Tibial artery (tissue), 4 donors: ENCODE data around the gene HELZ2.

Experiments used
- DNase-seq, 2 donors: peaks; one replicate each; pipeline ENCODE4 v3.0.0-alpha.2; 2019
- H3K27ac ChIP-seq, 2 donors: fragments of 200-600 bp; sonication (generic) in 1 of 2; 1 replicate in 1 of 2; 2 replicates in 1 of 2; pipeline ENCODE4 v1.5.1; 2018 to 2019; ENCODE audit warnings: mild to moderate bottlenecking in 1 of 2
- H3K27me3 ChIP-seq, 2 donors: fragments of 200-600 bp; sonication (generic) in 1 of 2; one replicate each; pipeline versions ENCODE4 v1.5.1 to v1.6.0; 2016 to 2019
- H3K36me3 ChIP-seq, 3 donors: fragments of 200-600 bp; sonication (generic) in 2 of 3; one replicate each; pipeline ENCODE4 v1.5.1; 2016 to 2019; ENCODE audit warnings: mild to moderate bottlenecking in 2 of 3
- H3K4me1 ChIP-seq, 4 donors: fragments of 200-600 bp; sonication (generic) in 2 of 4; 1 replicate in 3 of 4; 2 replicates in 1 of 4; pipeline ENCODE4 v1.5.1; 2016 to 2019
- H3K4me3 ChIP-seq, 2 donors: fragments of 200-600 bp; sonication (generic) in 1 of 2; 1 replicate in 1 of 2; 2 replicates in 1 of 2; pipeline ENCODE4 v1.5.1; 2018 to 2019; ENCODE audit warnings: mild to moderate bottlenecking in 2 of 2
- H3K9me3 ChIP-seq, 3 donors: fragments of 200-600 bp; sonication (generic) in 1 of 3; one replicate each; pipeline ENCODE4 v1.5.1; 2016 to 2019
- CTCF ChIP-seq, 2 experiments: fragments of 200-600 bp in 1 of 2; fragments of 450-650 bp in 1 of 2; IDR thresholded peaks; one replicate each; pipeline ENCODE4 v1.5.1; 2017 to 2019; ENCODE audit warnings: antibody characterized with exemption in 2 of 2, mild to moderate bottlenecking in 1 of 2, moderate library complexity in 1 of 2
- intact Hi-C: fragments of 100-400 bp; cut with DNase I; formaldehyde crosslinking; loops from one replicate; pipeline ENCODE4 v1.15.0; 2023; ENCODE audit warnings: low total_unique reads

The HELZ2 gene

DNA sequence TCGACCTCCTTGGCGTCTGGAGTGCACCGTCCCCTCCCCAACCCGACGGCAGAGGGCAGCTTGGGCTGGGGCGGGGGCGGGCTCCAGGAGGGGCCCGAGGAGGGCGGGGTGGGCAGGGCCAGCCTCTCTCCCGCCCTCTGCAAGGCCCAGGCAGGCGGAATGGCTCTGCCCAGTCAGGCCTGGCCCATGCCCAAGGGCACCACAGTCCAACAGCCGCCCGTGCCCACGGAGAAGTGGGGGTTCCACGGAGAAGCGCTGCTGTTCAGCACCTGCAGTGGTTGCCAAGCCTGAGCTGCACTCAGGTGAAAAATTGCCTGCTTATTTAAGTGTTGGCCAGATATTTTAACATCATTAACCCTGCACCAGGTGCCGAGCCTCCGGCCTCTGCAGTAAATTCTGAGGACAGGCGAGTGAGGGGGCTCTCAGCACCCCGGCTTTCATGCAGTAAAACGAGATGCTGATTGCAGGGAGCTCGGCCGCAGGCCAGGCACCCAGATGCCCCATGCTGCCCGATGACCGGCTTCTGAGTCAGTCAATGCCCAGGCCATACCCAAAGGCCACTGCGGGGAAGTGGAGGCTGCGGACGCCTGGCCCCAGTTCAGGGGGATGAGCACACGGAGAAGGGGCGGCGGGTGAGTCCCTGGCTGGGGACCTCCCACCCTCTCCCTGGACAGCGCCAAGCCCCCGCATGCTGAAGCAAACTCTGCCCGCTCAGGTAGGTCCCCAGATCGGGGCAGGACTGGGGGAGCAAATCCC is 26.1 kb downstream of the HELZ2 start, which contains the start of gene SRMS:
Gene SRMS (minus strand): TSS at position 25 of the 756 bp plus-strand sequence. CDS start 286 bp downstream, outside the sequence.
- intact Hi-C loops = loop anchor here (5.0 kb wide), 1 partner anchor 239 kb away; no protein-coding TSS in a partner anchor
- no peak for TF ChIP-seq CTCF (IDR thresholded peaks at IDR 0.05)
- DNase-seq = no peak
- Histone ChIP-seq H3K27me3 (peaks cover 0 to 81% of the 10 kb centered on the region in 2 donors), H3K4me3 (no peak within 1 kb of the TSS), H3K36me3 (no peaks in the 10 kb centered on the region), H3K27ac (no peak within 1 kb of the TSS), H3K9me3 (no peaks in the 10 kb centered on the region), H3K4me1 (peaks cover 0 to 5% (median 0%) of the 10 kb centered on the region in 4 donors)

- Histone ChIP-seq H3K4me1 (peaks cover 0 to 5% (median 0%) of the 10 kb centered on the region in 4 donors), H3K4me3 (no peak overlapping the region), H3K27me3 (peaks cover 0 to 74% of the 10 kb centered on the region in 2 donors), H3K9me3 (no peaks in the 10 kb centered on the region), H3K27ac (no peak overlapping the region), H3K36me3 (no peaks in the 10 kb centered on the region)
- intact Hi-C loops = loop anchor here (5.0 kb wide), 1 partner anchor 240 kb away; no protein-coding TSS in a partner anchor
- TF ChIP-seq CTCF (IDR thresholded peaks at IDR 0.05) = no peak
- no peak for DNase-seq
Measured at GRCh38 chr20:63546956-63547724, 26.9 kb downstream of the HELZ2 start.

DNA sequence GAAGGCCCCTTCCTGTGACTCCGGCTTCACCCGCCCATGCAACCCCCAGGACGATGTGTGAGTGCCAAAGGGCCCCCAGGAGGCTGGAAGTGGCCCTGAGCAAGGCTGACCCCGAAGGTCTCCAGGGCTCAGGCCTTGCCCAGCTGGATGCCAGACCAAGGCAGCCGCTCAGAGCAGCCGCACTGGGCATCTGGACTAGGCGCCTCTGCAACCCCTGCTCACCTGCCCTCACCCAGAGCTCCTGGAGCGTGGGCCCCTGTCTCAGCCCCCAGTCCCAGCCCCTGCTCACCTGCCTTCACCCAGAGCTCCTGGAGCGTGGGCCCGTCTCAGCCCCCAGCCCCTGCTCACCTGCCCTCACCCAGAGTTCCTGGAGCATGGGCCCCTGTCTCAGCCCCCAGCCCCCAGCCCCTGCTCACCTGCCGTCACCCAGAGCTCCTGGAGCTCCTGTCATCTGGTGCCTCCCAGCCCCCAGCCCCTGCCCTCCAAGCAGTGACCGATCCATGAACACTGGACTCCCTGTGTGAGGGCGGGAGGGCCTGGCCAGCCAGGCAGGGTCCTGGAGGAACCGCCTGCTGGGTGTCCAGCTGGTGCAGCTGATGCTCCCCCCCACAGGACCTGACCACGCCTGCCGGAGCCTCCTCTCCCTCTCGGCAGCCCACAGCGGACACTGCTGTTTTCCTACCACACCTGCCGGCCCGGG is 27.6 kb downstream of the HELZ2 start:
- no peak for DNase-seq
- H3K27me3 ChIP-seq = peaks cover 0 to 79% of the 10 kb centered on the region in 2 donors
- intact Hi-C loops = loop anchor here (5.0 kb wide), 1 partner anchor 241 kb away; no protein-coding TSS in a partner anchor

DNA sequence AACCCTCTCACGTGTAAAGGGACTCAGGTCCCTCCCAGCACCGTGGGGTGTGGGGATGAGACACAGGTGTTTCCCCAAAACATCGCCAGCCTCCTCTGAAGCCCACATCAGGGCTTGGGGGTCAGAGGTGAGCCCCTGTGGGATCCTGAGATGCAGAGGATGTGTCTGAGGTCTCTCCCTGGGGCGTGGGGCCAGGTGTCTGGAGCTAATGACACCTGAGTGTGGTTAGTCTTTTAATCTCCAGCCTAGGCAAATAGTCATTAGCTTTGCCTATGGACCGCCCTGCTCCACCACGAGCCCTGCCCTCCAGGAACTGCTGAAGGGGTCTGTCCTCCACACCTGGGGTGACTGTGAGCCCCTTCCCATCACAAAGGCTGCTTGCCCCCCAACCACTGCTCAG is 28.2 kb downstream of the HELZ2 start:
- H3K4me3 ChIP-seq = no peak overlapping the region
- no peaks in the 10 kb centered on the region for H3K36me3 ChIP-seq
- DNase-seq = no peak
- peaks cover 0 to 5% (median 0%) of the 10 kb centered on the region in 4 donors for H3K4me1 ChIP-seq
- no peak for TF ChIP-seq CTCF (IDR thresholded peaks at IDR 0.05)
- peaks cover 0 to 84% of the 10 kb centered on the region in 2 donors for H3K27me3 ChIP-seq
- no peak overlapping the region for H3K27ac ChIP-seq
- no peaks in the 10 kb centered on the region for H3K9me3 ChIP-seq
- intact Hi-C loops = loop anchor here (5.0 kb wide), 1 partner anchor 241 kb away; no protein-coding TSS in a partner anchor

More for the DNA sequence above, 27.6 kb downstream of the HELZ2 start:
- no peak overlapping the region for H3K27ac ChIP-seq
- H3K4me1 ChIP-seq = peaks cover 0 to 5% (median 0%) of the 10 kb centered on the region in 4 donors
- no peak overlapping the region for H3K4me3 ChIP-seq
- no peak for TF ChIP-seq CTCF (IDR thresholded peaks at IDR 0.05)
- H3K9me3 ChIP-seq = no peaks in the 10 kb centered on the region
- no peaks in the 10 kb centered on the region for H3K36me3 ChIP-seq

DNA sequence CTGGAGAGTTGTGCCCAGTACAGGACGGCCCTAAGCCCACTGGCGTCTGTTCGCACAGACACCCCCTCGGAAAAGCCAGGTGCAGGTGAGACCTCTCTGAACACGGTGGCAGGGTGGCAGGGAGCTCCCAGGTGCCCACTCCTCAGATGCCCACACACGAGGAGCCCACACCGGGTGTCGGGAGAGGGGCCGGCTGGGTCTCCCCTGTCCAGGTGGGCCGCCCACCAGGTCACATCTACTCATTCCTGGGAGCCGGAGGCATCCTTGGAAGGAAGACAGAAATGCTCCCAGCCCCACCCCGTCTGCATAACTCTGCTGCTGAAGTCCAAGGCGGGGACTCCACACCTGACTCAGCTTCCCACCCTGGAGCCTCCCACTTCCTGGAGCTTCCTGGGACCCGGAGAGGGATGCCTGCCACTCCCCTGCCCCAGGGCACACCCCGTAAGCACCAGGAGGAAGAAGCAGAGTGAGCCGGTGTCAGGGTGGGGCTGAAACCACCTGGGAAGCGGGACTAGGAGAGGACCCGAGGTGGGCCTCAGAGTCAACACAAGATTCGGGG is 29.0 kb downstream of the HELZ2 start:
- no peak for TF ChIP-seq CTCF (IDR thresholded peaks at IDR 0.05)
- Histone ChIP-seq H3K4me1 (peaks cover 0 to 5% (median 0%) of the 10 kb centered on the region in 4 donors), H3K27me3 (peaks cover 0 to 80% of the 10 kb centered on the region in 2 donors), H3K36me3 (no peaks in the 10 kb centered on the region), H3K9me3 (no peaks in the 10 kb centered on the region), H3K27ac (no peak overlapping the region), H3K4me3 (no peak overlapping the region)
- intact Hi-C loops = loop anchor here (5.0 kb wide), 1 partner anchor 242 kb away; no protein-coding TSS in a partner anchor
- DNase-seq = no peak
